ENCODE data around the gene DENND4C.

DENND4C gene

GRCh38 chr9:19270421-19270949 is 40.0 kb downstream of the DENND4C start:
- no peak for DNase-seq

- no peak for DNase-seq
Observed at GRCh38 chr9:19271081-19271480, 40.6 kb downstream of the DENND4C start.

GRCh38 chr9:19281801-19282200 is 51.3 kb downstream of the DENND4C start:
- DNase-seq = no peak

- no peak for DNase-seq
Observed at GRCh38 chr9:19283072-19283710, 52.7 kb downstream of the DENND4C start.

- no peak for DNase-seq
Observed at GRCh38 chr9:19284729-19285128, 54.2 kb downstream of the DENND4C start.

- no peak for DNase-seq
Observed at GRCh38 chr9:19286634-19287188, 56.2 kb downstream of the DENND4C start.

GRCh38 chr9:19288081-19288480 is 57.6 kb downstream of the DENND4C start:
- DNase-seq = no peak

GRCh38 chr9:19290103-19290502 is 59.6 kb downstream of the DENND4C start:
- no peak for DNase-seq

GRCh38 chr9:19294219-19294618 is 63.7 kb downstream of the DENND4C start:
- no peak for DNase-seq

- no peak for DNase-seq
Observed at GRCh38 chr9:19298436-19299000, 68.0 kb downstream of the DENND4C start.

GRCh38 chr9:19303216-19303615 is 72.7 kb downstream of the DENND4C start:
- DNase-seq = no peak

- no peak for DNase-seq
Observed at GRCh38 chr9:19306568-19306967, 76.1 kb downstream of the DENND4C start.

- DNase-seq = no peak
Observed at GRCh38 chr9:19310246-19310645, 79.8 kb downstream of the DENND4C start.

GRCh38 chr9:19313573-19313972 is 83.1 kb downstream of the DENND4C start:
- DNase-seq = no peak

- DNase-seq = no peak
Observed at GRCh38 chr9:19320495-19320894, 90.0 kb downstream of the DENND4C start.

- no peak for DNase-seq
Observed at GRCh38 chr9:19331877-19332276, 101.4 kb downstream of the DENND4C start.

- DNase-seq = no peak
Observed at GRCh38 chr9:19336166-19336565, 105.7 kb downstream of the DENND4C start.

GRCh38 chr9:19342947-19343346 is 112.5 kb downstream of the DENND4C start:
- DNase-seq = no peak

GRCh38 chr9:19358701-19359100 is 128.2 kb downstream of the DENND4C start:
- DNase-seq = no peak

GRCh38 chr9:19369107-19369506 is 138.6 kb downstream of the DENND4C start:
- DNase-seq = no peak

- no peak for DNase-seq
Observed at GRCh38 chr9:19371942-19372341, 141.4 kb downstream of the DENND4C start.

- DNase-seq = no peak
Observed at GRCh38 chr9:19372567-19372966, 142.1 kb downstream of the DENND4C start.

GRCh38 chr9:19373527-19373926 is 143.0 kb downstream of the DENND4C start:
- no peak for DNase-seq

GRCh38 chr9:19375538-19375937 is 145.0 kb downstream of the DENND4C start:
- DNase-seq = no peak

GRCh38 chr9:19376931-19377330 is 146.4 kb downstream of the DENND4C start:
- DNase-seq = no peak
